Right cardiac atrium (tissue), 5 donors: ENCODE measurements around the gene PIGC. TPM values are rescaled to one million over a fixed set of nuclear protein-coding genes. Genes with fewer than 3 reads are reported as not detected.
A peak's percentile ranks its signal among the peaks of the same experiment; 100 is the strongest.

ENCODE experiments used
- ATAC-seq, 2 donors: fragments of 200-7000 bp; cut with Tn5 transposase; one replicate each; pipeline versions ENCODE4 v1.8.0 to v1.9.1; 2020; ENCODE audit warnings: moderate library complexity in 2 of 2, mild to moderate bottlenecking in 1 of 2
- DNase-seq, 3 donors: peaks; one replicate each; pipeline ENCODE4 v3.0.0-alpha.2; 2020
- H3K27ac ChIP-seq: one replicate; pipeline ENCODE4 v1.5.1; 2013; ENCODE audit warnings: mild to moderate bottlenecking, low read length, control low read depth, moderate library complexity
- H3K27me3 ChIP-seq: one replicate; pipeline ENCODE4 v1.6.1; 2013; ENCODE audit not compliant: control insufficient read depth, insufficient read depth
- H3K4me1 ChIP-seq: one replicate; pipeline ENCODE4 v1.6.1; 2013; ENCODE audit warnings: low read length; ENCODE audit not compliant: control insufficient read depth, insufficient read depth
- H3K4me3 ChIP-seq: one replicate; pipeline ENCODE4 v1.5.1; 2013; ENCODE audit warnings: low read length, control low read depth
- H3K9me3 ChIP-seq: one replicate; pipeline ENCODE4 v1.6.1; 2013; ENCODE audit warnings: low read length; ENCODE audit not compliant: control insufficient read depth
- WGBS: extraction: QIAGEN DNeasy Blood & Tissue Kit; methylation state at CpG from one replicate; pipeline ENCODE4 v1.1.7; 2013; 5-methylcytosine and 5-hydroxymethylcytosine counted together
- intact Hi-C, 4 donors: fragments of 100-400 bp; cut with DNase I; formaldehyde crosslinking; loops; one replicate each; pipeline versions ENCODE4 v1.11.0 to v1.14.0; 2022 to 2023
- polyA plus RNA-seq: library from polyadenylated mRNA; stranded (reverse); fragments of 200-250 nt; gene quantifications from one replicate; pipeline ENCODE4 v1.2.3, GENCODE V29; 2013
- total RNA-seq, 4 donors: library from RNA; stranded (reverse); fragmentation: NEBNext Ultra II Directional; extraction: Animal tissue kit (Norgen Biotek cat#: 25700); gene quantifications; one replicate each; pipeline ENCODE4 v1.2.1, GENCODE V29; 2021
- donor health status: healthy with polysubstance abuse.
- donor health status: DM: no; HTN: yes; CAD: no.
- donor health status: DM: no; HTN: no; CAD: no.
- donor health status: DM: no; HTN: yes; CAD: no; lungs with severe emphysema.
- donor health status: DM: yes; HTN: yes; CAD: no.

Gene PIGC
- total and polyA plus RNA-seq, 5 donors = 15.0 to 20.6 (median 18.5) TPM

DNA sequence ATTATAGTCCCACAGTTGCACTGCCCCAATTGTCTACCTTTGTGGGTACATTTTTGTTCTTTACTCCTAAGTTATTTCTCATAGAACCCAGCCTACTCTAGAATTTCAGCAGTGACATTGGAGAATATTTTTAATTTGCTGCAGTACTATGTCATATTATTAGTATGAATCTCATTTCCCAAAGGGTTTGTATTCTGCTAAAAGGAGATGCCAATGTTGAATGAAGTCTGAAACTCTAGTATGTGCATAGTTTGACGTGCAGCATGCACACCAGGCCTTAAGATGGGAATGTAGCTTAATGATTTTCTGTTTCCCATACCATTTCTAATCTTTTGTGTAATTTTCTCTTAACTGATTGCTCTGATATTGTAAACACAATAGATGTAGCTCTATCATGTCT is 33.8 kb downstream of the PIGC start:
- Histone ChIP-seq H3K4me1 (no peaks in the 10 kb centered on the region), H3K4me3 (no peak overlapping the region), H3K9me3 (no peaks in the 10 kb centered on the region), H3K27me3 (no peaks in the 10 kb centered on the region), H3K27ac (no peak overlapping the region)
- 74% methylated on average over 1 of the region's 1 CpG for whole genome bisulfite sequencing
- DNase-seq = no peak
- intact Hi-C loops = no loop called here
- no peak for ATAC-seq

DNA sequence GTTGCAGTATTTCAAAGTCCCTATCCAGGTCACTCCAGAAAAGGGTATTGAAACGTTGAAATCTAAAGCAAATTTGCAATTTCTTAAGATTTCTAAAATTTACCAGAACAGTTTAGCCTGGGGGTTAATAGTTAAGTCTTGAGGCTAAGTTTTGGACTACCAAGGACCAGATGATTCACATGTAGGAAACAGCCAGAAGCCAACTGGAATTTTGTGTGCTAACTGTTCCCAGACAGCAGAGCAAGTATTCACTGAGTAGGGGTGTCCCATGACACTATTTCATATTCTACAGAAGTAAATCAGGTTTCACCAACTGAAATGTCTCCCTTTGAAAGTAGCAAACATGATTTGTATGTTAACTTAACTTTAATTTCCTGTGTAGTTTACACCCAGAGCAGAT is 34.9 kb downstream of the PIGC start:
- DNase-seq (no peak), ATAC-seq (no peak)
- Histone ChIP-seq H3K4me3 (no peak overlapping the region), H3K27me3 (no peaks in the 10 kb centered on the region), H3K27ac (no peak overlapping the region), H3K9me3 (no peaks in the 10 kb centered on the region), H3K4me1 (no peaks in the 10 kb centered on the region)
- 89% methylated on average over 1 of the region's 1 CpG for WGBS
- intact Hi-C loops = no loop called here

DNA sequence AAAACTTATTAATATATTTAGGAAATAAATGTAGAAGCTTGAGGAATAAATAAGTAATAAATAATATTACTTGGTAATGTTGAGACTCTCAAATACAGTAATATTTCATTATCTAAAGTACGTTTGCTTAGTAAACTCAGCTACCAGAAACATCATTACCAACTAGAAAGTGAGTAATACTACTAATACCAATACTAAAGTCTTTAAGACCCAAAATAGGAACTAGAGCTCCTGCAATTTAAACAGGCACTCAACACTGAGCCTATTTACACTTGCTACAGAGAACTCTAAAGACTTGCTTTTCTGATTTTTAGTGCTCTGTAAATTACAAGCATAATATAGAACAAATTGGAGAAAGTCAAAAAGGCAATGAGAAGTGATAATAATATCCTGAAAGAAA is 36.9 kb downstream of the PIGC start:
- no peaks in the 10 kb centered on the region for H3K27me3 ChIP-seq
- H3K27ac ChIP-seq = no peak overlapping the region
- H3K9me3 ChIP-seq = no peaks in the 10 kb centered on the region
- intact Hi-C loops = no loop called here
- no peak for ATAC-seq
- no peak for DNase-seq
- H3K4me1 ChIP-seq = no peaks in the 10 kb centered on the region
- H3K4me3 ChIP-seq = no peak overlapping the region
- WGBS = 93% methylated on average over 1 of the region's 1 CpG

DNA sequence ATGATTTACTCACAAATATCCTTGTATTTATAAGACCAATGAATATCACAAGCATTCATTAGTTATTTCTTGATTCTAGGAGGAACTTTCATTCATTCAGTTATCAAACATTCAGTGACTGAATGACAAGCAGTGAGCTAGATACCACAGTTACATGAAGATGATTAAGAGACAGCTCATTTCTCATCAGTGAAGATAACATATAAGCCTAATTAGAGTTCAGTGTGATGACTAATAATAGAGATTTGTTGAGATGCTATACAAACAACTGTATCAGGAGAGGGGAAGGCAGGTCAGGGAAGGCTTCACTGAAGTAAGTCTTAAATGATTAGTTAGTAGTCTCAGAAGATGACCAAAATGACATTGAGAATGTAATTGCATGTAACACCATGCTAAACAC is 38.0 kb downstream of the PIGC start:
- Histone ChIP-seq H3K27ac (no peak overlapping the region), H3K4me1 (no peaks in the 10 kb centered on the region), H3K27me3 (no peaks in the 10 kb centered on the region), H3K9me3 (no peaks in the 10 kb centered on the region), H3K4me3 (no peak overlapping the region)
- intact Hi-C loops = no loop called here
- no peak for ATAC-seq
- DNase-seq = no peak

DNA sequence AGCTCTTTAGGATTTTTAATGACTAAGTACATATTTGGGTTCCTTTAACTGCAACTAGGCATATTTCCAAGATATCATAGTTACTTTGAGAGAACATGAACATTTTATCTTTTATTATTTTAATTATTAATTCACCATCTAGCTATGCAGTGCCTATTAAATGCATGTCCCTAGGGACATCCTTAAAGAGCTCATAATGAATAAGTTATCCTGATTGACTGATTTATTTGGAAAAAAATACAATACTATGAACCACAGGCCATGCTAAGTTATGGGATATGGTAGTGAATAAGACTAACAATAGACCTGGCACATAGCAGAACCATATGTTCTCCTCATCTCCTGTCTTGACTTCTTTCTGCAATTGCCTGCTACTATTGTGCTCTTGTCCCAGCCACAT is 39.7 kb downstream of the PIGC start:
- intact Hi-C loops = loop anchor here in 1 of 4 donors (5.0 kb wide), 1 partner anchor 312 kb away; no protein-coding TSS in a partner anchor
- Histone ChIP-seq H3K9me3 (no peaks in the 10 kb centered on the region), H3K4me3 (no peak overlapping the region), H3K27me3 (no peaks in the 10 kb centered on the region), H3K27ac (no peak overlapping the region), H3K4me1 (peaks cover 3% of the 10 kb centered on the region)
- no peak for DNase-seq
- no peak for ATAC-seq

DNA sequence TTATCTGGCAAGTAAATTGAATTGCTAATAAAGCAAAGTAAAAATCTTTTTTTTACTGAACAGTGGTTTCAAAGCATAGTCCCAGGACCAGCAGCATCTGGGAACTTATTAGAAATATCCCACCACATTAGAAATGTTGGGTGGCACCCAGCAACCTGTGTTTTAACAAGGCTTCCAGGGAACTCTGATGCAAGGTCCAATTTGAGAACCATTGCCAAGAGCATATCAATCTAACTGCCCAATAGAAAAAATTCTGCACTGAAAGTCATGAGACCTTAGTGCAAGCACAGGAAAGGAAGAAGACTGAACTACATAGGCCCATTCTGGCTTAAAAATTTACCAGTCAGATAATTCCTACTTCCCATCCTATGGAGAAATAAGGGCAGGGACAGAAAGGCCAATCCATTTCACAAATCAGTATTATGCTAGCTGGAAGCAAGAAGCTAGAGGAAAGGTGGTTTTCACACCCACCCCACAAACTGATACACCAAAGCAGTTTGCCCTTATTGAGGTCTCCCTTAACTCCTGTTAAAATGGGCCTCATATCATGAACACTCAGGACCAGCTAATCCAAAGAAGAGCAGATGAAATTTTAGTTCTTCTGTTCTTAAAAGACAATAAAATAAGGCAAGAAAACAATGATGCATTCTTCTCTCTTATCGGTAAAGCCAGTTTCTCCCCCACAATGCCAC is 40.8 kb downstream of the PIGC start:
- Histone ChIP-seq H3K27ac (no peak overlapping the region), H3K27me3 (no peaks in the 10 kb centered on the region), H3K4me3 (no peak overlapping the region), H3K9me3 (no peaks in the 10 kb centered on the region), H3K4me1 (peaks cover 3% of the 10 kb centered on the region)
- ATAC-seq (no peak), DNase-seq (no peak)
- intact Hi-C loops = loop anchor here in 1 of 4 donors (5.0 kb wide), 1 partner anchor 311 kb away; no protein-coding TSS in a partner anchor
- WGBS = 66% methylated on average over 1 of the region's 1 CpG

DNA sequence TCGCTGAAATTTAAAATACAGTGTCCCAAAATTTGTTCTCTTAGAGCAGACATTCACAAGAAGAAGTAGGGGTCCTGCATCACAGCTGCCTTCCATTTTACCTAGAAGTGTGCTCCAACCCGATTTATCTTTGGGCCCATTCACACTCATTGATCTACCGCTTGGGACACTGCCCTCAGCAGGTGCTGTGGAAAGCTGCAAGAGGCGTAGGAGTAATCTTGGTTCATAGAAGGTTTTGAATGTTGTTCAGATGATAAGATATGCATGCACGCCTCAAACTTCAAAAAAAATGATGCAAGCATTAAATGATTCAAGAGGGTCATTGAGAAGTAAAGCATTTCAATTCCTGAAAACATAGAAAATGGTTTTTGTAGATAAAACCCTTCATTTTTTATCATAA is 42.0 kb downstream of the PIGC start:
- WGBS = 71% methylated on average over 5 of the region's 5 CpGs

DNA sequence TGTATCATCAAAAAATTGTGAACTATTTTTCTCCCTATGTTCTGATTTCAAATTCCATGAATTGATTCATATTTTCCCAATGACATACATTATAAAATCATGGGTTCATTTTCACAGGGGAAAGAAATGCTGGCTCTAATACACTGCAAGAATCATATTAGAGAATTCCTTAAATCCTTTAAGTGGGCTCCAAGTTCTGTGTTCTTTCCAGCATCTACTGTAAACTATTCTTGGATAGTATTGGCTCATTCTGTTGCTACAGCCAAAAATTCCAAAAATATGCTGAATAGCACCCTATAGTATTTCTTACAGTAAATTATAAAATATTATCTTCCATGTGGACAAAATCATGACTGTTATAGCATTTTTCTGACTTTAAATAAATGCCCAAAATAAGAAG is 42.4 kb downstream of the PIGC start:
- no peak overlapping the region for H3K27ac ChIP-seq
- intact Hi-C loops = loop anchor here in 1 of 4 donors (5.0 kb wide), 1 partner anchor 309 kb away; no protein-coding TSS in a partner anchor

More for the DNA sequence above, 42.0 kb downstream of the PIGC start:
- no peak overlapping the region for H3K4me3 ChIP-seq
- H3K27ac ChIP-seq = no peak overlapping the region
- DNase-seq (no peak), ATAC-seq (no peak)
- intact Hi-C loops = loop anchor here in 1 of 4 donors (5.0 kb wide), 1 partner anchor 310 kb away; no protein-coding TSS in a partner anchor
- peaks cover 3% of the 10 kb centered on the region for H3K4me1 ChIP-seq
- H3K9me3 ChIP-seq = no peaks in the 10 kb centered on the region
- H3K27me3 ChIP-seq = no peaks in the 10 kb centered on the region

DNA sequence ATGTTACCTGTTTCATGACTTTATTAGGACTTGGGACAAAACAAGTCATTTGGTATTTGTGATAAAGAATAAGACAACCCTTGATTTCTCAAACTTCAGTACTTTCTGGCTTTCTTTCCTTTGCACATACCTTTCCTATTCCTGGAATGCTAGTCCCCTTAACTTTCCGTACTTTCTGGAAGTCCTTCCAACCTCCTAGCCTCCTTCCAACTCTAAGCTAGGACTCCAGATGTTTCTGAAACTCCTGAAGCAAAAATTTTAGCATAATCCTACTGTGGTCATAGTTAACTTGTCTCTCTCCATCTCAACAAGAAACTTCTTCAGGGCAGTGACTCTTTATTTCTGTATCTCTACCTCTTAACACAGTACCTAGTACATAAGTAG is 43.2 kb downstream of the PIGC start:
- H3K27ac ChIP-seq = no peak overlapping the region
- intact Hi-C loops = loop anchor here in 1 of 4 donors (5.0 kb wide), 1 partner anchor 308 kb away; no protein-coding TSS in a partner anchor
- H3K4me3 ChIP-seq = no peak overlapping the region
- H3K4me1 ChIP-seq = peaks cover 3% of the 10 kb centered on the region
- H3K27me3 ChIP-seq = no peaks in the 10 kb centered on the region
- no peak for DNase-seq
- WGBS = 42% methylated on average over 1 of the region's 1 CpG
- no peak for ATAC-seq
- no peaks in the 10 kb centered on the region for H3K9me3 ChIP-seq

More for the DNA sequence above, 42.4 kb downstream of the PIGC start:
- H3K4me1 ChIP-seq = peaks cover 3% of the 10 kb centered on the region
- DNase-seq (no peak), ATAC-seq (no peak)
- H3K27me3 ChIP-seq = no peaks in the 10 kb centered on the region
- no peaks in the 10 kb centered on the region for H3K9me3 ChIP-seq
- H3K4me3 ChIP-seq = no peak overlapping the region

DNA sequence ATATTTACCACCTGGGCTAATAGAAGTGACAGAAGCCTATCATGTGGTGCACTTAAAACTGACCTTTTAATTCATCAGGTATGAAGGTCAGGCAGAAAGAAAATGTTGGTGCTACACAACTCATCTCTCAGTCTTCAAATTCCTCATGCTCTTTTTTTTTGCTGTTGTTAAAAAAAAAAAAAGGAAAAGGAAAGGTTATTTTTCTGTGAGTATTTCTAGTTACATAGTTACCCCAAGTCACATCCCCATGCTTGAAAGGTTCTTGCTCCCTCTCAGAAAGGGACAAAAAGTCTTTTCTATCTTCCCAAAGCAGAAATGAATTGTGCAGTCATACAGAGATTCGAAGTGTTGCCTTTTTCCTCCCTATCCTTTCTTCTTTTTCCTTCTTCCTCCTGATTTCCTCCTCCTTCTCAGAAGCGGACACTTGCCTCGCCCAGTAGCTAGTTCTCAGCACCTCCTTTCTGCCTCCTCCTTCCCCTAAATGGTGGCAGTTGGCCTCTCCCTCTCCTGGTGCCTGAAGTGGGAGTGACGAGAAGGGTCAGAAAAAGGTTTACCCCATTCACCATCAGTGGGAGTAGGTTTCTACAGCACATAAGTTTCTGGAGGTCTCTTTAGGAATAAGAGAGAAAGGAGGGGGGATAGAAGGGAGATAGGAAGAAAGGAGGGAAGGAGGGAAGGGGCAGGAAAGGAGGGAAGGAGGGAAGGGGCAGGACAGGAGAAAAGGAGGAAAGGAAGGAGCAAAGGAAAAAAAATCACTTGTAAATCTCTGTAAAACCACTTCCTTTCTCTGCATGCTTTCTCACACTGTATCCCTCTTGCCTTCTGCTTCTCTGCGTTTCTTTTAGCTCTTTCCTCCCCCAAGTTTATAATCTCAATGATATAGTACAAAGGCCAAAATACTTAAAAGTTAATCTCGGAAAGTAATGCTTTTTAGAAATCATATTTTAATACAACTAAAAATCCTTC is 43.8 kb downstream of the PIGC start:
- H3K27me3 ChIP-seq = no peaks in the 10 kb centered on the region
- H3K4me3 ChIP-seq = no peak overlapping the region
- no peak for DNase-seq
- WGBS = 56% methylated on average over 6 of the region's 6 CpGs
- peak overlapping the region; percentile 88 for H3K27ac ChIP-seq
- peak in 1 of 2 donors; percentile 33 for ATAC-seq
- H3K9me3 ChIP-seq = no peaks in the 10 kb centered on the region
- intact Hi-C loops = loop anchor here (5.0 to 10.0 kb wide), 3 partner anchors 255 to 395 kb away; no protein-coding TSS in a partner anchor
- H3K4me1 ChIP-seq = peaks cover 3% of the 10 kb centered on the region
